HT-29 (cell line): ENCODE results near the gene SLC6A5. TPM values are rescaled to one million over a fixed set of nuclear protein-coding genes. Genes with fewer than 3 reads are reported as not detected.
A peak's percentile ranks its signal among the peaks of the same experiment; 100 is the strongest.
"Not testable (repeated sequence)": the region's sequence is repeated elsewhere in the genome, so short reads cannot be mapped to it uniquely, and the experiment has no call there.

Source experiments
- DNase-seq: peaks from one replicate; pipeline ENCODE4 v3.0.0-alpha.2; 2015; ENCODE audit warnings: low spot score
- total RNA-seq: library from RNA; depleted of rRNA; stranded (reverse); fragments of >200 nt; shearing (Covaris generic); gene quantifications from 2 replicates; pipeline ENCODE4 v1.2.3, GENCODE V29; 2014; rRNA removed

SLC6A5 gene
- total RNA-seq, result not detected in 2 replicates

DNA sequence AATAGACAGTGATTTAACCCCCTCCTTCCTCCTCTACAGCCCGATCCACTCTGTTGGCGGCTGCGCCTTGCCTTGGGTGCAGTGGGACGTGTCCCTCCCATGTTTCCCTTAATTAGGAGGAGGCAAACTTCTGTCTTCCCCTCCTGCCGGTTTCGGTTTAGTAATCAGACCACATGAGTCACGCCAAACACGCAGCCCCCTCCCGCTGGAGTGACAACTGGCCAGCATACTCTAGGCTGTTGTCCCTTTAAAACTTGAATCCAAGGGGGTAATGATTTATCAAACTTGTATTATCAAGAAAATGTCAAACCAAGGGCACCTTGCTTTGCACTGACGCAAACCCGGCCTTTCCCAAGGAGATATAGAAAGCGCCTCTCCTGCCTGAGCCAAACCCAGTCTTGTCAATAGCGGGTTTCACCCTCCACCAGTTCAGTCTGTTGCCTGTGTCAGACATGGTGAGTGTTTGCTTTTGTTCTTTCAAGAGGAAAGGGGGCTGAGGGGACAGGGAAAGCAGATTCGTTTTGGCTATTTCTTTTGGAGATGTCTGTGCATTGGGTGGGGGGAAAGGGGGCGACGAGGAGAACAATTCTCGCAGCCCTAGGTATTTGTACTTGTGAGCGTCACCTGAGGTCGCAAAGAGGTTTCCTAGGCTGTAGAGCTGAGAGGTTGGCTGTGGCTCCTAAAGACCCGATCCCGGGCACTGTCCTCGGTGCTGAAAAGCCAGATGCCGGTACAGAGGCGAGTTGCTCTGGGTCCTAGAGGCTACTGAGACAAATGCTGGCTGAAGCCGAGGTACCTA, at the start of gene SLC6A5:
TSS of gene SLC6A5 (plus strand) at position 388 of the 799 bp plus-strand sequence. CDS start at position 453, 65 bp downstream.
- DNase-seq, result peak; percentile 39

DNA sequence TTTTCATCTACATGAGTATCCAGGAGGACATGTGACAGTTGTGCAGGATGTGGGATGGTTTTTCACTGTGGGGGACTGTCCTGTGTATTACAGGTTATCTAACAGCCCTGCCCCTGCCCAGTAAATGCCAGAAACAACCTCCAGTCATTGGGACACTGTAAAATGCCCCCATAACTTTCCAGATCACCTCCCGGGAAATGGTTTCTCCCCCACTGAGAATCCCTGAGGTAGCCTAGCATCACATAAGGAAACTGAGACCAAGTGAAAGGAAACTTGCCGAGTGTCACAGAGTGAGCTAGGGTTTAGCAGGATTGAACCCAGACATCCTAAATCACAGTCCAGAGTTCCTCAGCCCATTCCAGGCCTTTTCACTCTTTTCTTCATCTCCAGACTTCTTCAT, 48.3 kb upstream of the SLC6A5 start:
- DNase-seq, result no peak

DNA sequence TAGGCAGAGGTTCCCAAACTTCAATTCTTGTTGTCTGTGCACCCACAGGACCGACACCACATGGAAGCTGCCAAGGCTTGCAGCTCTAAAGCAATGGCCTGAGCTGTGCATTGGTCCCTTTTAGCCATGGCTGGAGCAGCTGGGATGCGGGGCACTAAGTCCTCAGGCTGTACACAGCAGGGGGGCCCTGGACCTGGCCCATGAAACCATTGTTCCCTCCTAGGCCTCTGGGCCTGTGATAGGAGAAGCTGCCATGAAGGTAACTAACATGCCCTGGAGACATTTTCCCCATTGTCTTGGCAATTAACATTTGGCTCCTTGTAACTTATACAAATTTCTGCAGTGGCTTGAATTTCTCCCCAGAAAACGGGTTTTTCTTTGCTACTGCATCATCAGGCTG, 43.6 kb upstream of the SLC6A5 start:
- DNase-seq, result no peak

DNA sequence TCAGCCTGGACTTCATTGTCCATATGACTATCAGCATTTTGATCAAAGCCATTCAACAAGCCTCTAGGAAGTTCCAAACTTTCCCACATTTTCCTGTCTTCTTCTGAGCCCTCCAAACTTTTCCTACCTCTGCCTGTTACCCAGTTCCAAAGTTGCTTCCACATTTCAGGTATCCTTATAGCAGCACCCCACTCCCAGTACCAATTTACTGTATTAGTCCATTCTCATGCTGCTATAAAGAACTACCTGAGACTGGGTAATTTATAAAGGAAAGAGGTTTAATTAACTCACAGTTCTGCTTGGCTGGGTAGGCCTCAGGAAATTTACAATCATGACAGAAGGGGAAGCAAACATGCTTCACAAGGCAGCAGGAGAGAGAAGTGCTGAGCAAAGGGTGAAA, 43.0 kb upstream of the SLC6A5 start:
- not testable (repeated sequence) for DNase-seq

DNA sequence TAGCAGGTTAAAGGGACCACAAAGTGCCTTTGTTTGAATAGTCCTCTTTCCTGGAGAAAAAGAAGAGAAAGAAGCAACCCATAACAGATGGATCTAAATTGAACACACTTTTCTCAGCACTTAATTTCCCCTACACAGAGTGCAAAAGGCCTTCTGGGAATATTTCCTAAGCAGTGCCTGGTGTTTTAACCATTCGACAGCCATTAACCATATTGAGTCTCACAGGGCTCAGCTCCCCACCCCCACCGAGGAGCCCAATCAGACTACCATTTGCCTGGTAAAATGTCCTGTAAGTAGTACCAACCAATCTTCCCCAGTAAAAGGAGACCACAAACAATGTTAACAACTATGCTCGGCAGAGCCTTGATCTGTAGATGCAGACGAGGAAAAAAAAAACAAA, 40.7 kb upstream of the SLC6A5 start:
- no peak for DNase-seq

DNA sequence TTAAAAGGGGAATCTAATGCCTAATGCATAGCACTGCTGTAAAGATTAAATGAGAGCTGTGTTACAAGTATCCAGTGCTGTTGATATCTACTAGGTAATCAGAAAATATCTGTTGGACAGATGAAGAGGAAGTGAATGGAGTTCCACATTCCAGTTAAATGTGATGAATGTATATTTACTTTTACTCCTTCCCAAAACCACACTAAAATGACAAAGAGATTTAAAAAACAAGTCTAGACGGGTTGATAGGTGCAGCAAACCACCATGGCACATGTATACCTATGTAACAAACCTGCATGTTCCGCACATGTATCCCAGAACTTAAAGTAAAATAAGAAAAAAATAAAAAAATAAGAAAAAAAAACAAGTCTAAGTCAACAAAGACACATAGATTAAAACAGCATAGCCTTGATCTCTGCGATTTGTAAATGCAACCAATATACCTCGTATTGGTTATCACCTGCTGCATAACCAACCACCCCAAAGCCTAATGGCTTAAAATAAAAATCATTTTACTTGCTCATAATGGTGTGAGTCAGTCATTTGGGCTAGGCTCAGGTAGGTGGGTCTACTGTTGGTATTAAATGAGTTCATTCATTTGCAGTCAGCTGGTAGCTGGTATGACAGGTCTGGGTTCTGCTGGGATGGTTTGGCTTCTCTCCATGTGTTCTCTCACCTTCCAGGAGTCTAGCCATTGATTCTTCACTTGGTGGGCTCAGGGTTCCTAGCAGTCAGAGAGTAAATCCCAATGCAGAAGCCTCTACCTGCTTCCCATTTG, 39.7 kb upstream of the SLC6A5 start:
- no peak for DNase-seq

DNA sequence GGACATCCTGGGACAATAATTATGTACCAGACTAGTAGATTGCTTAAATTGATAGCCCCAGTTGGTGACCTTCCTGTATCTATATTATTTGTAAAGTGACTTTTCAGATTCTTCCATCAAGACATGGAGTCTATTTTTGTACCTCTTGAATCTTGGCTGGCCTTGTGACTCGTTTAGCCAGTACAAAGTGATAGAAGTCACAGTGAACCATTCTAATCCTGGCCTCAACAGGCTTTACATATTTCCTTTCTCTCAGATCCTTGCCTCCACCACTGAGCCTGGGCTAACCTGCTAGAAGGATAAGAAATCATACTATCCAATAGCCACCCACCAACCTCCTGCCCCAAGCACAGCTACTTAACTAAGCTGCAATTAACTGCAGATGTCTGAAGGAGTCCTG, 37.5 kb upstream of the SLC6A5 start:
- DNase-seq, result no peak

DNA sequence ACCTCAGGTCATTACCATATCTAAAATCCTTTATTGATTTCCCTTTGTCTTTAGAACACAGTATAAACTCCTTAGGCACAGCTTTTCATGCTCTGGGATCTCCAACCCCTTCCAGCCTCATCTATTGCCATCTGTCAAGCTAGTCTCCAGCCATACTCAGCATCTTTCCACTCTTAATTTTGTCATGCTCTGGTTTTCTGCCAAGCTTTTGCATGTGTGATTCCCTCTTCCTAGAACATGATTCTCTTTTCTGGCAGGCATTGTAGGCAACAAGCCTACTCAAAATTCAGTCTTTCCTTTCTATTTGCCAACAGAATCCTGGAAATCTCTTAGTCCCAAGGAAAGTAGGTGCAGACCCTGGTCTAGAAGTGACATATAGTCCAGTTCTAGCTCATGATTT, 35.5 kb upstream of the SLC6A5 start:
- DNase-seq, result no peak

DNA sequence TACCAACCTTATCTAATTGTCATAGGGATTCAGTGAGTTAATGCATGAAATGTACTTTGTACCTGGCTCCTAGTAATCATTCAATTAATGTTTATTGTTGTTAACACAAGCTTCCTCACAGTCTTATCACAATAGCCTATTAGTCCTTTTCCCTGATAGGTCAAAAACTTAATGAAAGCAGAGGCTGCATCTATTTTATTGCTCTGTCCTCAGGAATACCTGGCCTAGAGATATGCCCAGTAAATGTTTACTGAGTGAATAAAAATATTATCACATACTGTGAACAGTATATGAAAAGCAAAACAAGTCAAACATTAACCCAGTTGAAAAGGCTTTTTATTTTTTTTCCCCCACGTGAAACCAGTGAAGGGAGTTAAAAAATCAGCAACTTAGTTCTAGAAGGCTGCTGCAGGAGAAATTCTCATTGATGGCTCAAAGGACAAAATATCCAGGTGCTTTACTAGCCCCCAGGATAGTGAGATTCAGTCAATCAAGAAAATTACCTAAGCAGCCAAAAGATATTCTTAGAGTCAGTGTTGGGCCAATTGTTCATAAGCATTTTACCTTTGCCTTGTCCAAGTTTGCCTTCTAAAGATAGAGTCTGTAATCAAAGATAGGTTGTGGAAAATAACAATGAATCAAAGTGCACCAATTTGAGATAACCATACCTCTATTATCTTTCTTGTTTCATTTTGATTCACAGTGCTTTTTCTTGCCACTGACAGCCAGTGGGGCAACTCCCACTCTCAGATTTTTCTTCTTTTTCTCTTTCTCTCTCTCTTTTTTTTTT, 34.4 kb upstream of the SLC6A5 start:
- DNase-seq, result no peak

DNA sequence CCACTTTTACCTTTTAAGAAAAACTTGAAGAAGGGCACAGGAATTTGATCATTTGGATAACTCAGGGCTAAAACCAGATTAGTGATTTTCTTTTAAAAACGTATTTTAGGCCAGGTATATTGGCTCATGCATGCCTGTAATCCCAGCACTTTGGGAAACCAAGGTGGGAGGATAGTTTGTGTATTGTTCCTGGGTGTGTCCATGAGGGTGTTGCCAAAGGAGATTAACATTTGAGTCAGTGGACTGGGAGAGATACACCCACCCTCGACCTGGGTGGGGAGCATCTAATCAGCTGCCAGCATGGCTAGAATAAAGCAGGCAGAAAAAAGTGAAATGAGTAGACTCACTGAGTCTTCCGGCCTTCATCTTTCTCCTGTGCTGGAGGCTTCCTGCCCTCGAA, 33.3 kb upstream of the SLC6A5 start:
- not testable (repeated sequence) for DNase-seq

DNA sequence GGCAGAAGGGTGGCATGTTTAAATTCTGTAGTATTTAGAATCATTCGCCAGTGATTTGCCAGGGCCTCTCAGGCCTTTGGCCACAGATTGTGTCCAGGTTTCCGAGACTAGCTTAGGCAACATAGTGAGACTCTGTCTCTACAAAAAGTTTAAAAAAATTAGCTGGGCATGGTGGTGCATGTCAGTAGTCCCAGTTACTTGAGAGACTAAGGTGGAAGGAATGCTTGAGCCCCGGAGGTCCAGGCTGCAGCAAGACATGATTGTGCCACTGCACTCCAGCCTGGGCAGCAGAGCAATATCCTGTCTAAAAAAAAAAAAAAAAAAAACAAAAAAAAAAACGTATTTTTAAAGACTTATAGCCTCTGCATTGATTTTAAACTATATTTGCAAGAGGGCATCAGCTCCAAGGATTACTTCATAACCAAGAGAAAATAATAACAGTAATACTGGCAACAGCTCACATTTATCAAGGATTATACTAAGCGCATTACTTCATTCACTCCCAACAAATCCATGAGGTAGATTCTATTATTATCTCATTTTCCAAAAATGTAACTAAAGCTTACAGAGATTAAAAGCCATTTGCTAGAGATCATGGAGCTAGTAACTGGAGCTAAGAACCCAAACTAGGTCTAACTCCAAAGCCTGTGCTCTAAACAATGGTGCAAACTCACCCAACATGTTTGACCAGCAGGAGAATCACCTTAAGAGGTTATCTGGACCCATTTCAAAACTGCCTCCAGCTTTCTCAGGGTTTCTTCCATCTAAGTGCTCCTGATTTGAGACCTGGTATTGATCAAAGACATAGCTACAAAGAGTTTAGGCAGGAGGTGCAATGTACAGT, 32.6 kb upstream of the SLC6A5 start:
- no peak for DNase-seq

DNA sequence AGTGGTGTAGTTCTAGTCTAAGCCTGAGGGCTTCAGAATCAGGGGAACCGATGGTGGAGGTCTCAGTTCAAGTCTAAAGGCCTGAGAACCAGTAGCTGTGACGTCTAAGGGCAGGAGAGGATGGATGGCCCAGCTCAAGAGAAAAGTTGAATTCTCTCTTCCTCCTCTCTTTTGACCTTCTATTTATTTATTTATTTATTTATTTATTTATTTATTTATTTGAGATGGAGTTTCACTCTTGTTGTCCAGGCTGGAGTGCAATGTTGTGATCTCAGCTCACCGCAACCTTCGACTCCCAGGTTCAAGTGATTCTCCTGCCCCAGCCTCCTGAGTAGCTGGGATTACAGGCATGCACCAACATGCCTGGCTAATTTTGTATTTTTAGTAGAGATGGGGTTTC, 19.7 kb upstream of the SLC6A5 start:
- DNase-seq, result not testable (repeated sequence)

DNA sequence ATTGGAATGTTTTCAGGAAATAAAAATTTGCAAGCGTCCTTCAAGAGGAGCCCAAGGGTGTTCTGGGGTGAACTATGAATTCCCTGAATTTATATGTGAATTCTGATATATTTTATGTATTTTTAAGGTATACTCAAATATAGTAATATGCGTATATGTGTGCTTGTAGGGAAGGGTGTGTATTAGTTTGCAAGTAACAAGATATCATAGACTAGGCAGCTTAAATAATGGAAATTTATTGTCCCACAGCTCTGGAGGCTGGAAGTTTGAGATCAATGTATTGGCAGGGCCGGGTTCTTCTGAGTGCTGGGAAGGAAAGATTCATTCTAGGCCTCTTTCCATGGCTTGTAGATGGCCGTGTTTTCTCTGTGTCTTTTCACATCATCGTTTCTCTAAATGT, 16.2 kb upstream of the SLC6A5 start:
- DNase-seq, result no peak

DNA sequence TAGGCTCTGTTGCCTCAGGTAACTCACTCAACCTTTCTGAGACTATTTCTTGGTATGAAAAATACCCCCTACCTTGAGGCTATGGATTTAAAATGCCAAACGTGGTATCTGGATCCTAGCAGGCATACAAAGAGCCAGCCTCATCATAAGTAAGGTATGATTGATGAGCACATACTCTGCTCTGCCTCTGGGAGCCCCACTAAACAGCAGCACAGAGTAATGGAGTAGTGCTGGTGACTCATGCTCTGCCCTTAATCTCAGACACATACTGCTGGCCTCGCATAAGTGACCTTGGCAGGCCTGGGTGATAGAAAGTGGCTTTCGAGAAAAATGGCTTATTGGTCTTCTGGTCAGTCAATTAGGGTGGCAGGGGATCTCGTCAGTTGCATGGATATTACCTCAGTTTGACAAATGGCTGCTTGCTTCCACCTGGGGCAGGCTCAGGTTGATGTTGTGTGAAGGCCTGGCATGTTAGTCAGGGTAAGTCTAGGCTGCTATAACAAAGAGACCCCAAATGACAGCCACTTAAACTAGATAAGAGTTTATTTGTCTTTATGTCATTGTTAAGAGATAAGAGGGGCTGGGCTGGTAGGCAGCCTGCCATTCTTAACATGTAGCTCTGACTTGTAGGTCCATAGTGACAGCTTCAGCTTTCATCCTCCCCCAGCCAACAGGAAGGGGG, 15.2 kb upstream of the SLC6A5 start:
- DNase-seq, result no peak

DNA sequence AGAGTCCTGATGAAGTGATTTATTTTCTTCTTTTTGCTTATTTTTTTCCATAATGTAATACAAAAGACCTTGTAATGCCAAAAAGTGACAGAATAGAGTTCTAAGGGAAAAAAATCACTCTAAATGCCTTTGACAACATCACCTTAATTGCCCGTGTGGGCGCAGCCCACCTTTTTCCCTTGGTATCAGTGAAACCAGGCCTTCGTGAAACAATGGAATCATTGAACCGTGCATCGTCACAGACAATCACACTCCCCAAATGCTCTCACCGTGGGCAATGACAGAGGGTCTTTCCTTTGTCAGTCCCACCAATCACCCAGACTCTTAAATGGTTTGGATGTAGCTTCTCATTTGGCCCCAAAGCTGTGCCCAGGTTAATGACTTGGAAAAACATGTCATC, 9.6 kb upstream of the SLC6A5 start:
- no peak for DNase-seq

DNA sequence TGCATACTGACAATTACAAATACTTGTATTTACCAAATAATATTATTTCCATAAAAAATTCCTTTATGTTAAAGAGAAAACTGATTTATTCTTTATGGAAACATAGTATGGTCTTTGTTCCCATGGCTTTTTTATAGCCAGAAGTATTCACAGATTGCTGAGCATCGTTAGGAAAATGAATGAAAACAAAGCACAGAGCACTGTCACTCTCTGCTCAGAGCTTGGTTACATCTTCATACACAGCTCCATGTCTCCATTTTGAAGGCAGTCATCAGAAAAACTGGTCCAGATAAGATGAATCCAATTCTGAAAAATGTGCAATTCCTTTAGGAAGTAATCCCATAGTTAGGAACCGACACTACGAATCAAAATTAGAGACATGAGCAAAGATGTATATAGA, 9.0 kb upstream of the SLC6A5 start:
- no peak for DNase-seq

DNA sequence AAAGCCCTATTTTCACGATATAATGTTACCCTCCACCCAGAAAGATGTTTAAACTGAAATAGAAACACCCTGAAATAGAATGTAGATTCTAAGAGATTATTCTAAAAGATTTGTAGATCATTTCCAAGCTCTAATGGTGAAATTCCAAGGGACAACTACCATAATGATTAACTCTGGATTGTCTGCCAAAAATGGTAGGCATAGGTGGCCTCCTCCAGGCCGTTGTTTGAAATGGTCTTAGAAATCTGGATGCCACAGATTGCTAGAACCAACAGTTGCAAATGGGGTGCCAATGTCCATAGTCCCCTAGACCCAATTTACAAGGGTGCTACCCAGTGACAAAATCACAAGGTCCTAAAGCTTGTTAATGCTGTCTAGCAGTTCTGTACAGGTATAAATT, 6.7 kb upstream of the SLC6A5 start:
- no peak for DNase-seq

DNA sequence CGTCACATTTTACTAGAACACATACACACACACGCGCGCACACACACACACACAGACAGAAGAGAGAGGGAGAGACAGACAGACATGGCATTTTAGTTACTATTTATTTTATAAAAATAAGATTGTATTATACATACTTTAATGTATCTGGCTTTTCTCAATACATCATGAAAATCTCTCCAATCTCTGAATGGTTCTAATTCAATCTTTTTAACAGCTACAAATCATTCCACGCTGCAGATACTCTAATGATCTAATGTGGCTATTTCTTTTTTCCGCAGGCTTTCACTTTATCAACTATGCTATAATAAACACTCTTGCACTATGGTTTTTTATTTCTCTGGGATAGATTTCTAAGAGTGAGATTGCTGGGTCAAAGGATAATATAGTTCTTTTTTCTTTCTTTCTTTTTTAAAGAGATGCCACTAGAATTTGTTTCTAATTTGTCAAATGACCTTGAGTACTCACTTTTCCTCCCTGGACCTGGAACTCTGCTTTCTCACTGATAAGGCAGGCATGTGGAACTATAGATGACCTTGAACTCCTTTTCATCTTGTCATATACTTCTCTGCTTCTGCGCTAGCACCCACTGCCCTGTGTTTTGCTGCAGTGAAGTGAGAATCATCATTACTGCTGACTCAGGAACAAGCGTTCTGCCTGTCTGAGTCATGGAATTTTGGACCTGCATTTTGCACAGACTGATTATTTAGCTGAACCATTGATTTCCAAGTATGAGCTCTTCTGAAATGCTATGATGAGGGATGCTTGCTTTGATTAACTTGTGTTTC, 4.9 kb upstream of the SLC6A5 start:
- DNase-seq, result no peak

DNA sequence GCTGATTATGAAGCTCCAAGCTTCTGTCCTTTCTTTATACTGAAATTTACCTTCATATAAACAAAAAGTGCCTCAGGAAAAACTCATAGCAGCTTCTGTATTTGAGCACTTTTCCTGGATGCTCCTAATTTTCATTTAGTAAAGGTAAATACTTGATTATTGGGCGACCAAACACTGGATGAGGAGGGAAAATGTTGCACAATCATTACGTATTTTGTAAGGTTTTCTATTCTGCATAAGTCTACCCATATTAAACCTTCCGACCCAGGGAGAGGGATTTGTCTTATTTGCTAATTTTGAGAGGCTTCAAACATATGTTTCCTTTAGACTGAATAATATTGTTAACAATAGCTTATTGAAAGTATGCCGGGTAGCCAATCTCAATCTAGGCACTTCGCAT, 4.3 kb upstream of the SLC6A5 start:
- DNase-seq, result no peak
